Measurements from ENCODE around the gene COL23A1.
"Not testable (repeated sequence)": the region's sequence is repeated elsewhere in the genome, so short reads cannot be mapped to it uniquely, and the experiment has no call there.

COL23A1 gene

GRCh38 chr5:178198151-178198550, 392.0 kb downstream of the COL23A1 start:
- DNase-seq (ENCODE audit: low read depth in 2 of 2) = not testable (repeated sequence)

- no peak for DNase-seq (ENCODE audit: low read depth in 2 of 2)
Observed at GRCh38 chr5:178196986-178197385, 393.2 kb downstream of the COL23A1 start.

GRCh38 chr5:178196281-178196812, 393.8 kb downstream of the COL23A1 start:
- DNase-seq (ENCODE audit: low read depth in 2 of 2) = no peak

DNA sequence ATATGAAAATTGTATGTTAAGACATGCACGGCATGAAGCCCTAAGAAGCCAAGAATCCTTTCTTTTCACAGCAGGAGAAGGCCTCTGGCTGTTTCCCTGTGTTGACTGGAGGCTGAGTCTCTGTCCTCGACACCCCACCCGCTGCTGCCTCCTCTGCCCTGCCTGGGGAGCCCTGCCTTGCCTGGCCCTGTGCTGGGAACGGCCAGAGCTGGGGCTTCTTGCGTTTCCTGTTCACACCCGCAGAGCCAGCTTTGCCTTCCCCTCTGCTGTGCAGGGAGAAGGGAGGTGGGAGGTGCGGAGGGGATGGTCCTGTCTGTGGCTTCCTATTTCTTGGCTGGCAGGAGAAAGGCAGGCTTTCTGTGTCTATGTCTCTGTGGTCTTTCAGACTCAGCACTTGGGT, 396.2 kb downstream of the COL23A1 start:
- no peak for DNase-seq (ENCODE audit: low read depth in 2 of 2)

GRCh38 chr5:178193251-178193809, 396.9 kb downstream of the COL23A1 start:
- DNase-seq (ENCODE audit: low read depth in 2 of 2) = no peak

- DNase-seq (ENCODE audit: low read depth in 2 of 2) = no peak
Observed at GRCh38 chr5:178192787-178193186, 397.4 kb downstream of the COL23A1 start.

- DNase-seq (ENCODE audit: low read depth in 2 of 2) = no peak
Observed at GRCh38 chr5:178192244-178192643, 397.9 kb downstream of the COL23A1 start.

GRCh38 chr5:178191661-178192060, 398.5 kb downstream of the COL23A1 start:
- no peak for DNase-seq (ENCODE audit: low read depth in 2 of 2)

GRCh38 chr5:178189433-178189832, 400.8 kb downstream of the COL23A1 start:
- no peak for DNase-seq (ENCODE audit: low read depth in 2 of 2)

Measured in fibroblast of skin of left biceps (primary cell).